ENCODE measurements around the gene PKP3.

PKP3 gene

GRCh38 chr11:454043-454442 is 60.0 kb downstream of the PKP3 start:
- H3K9me3 ChIP-seq (ENCODE audit: control insufficient read depth, insufficient read depth, low read depth, low read length) = no peaks in the 10 kb centered on the region
- H3K27me3 ChIP-seq (ENCODE audit: control insufficient read depth, insufficient read depth, low read length) = no peaks in the 10 kb centered on the region
- H3K4me1 ChIP-seq (ENCODE audit: control insufficient read depth, insufficient read depth, low read length) = peaks cover 34% of the 10 kb centered on the region
- H3K27ac ChIP-seq (ENCODE audit: low read depth, low read length) = no peak overlapping the region
- no peak overlapping the region for H3K9ac ChIP-seq (ENCODE audit: low read length)
- H3K4me3 ChIP-seq (ENCODE audit: low read depth, low read length) = no peak overlapping the region
- peaks cover 25% of the 10 kb centered on the region for H3K36me3 ChIP-seq (ENCODE audit: control insufficient read depth, insufficient read depth, low read length)

Measured in HUES6 (cell line).